GM08714 (cell line): Measurements from ENCODE around the gene CASP10.

Source experiments
- H3K4me3 ChIP-seq: fragments of 200-500 bp; sonication (Bioruptor generic); 2 replicates; pipeline ENCODE4 v1.5.1; 2014; ENCODE audit warnings: mild to moderate bottlenecking, low read length, inconsistent platforms
- ZNF274 ChIP-seq: IDR thresholded peaks from 2 replicates; pipeline ENCODE4 v1.6.1; 2012; ENCODE audit warnings: mild to moderate bottlenecking, low read depth, low read length

Gene CASP10

DNA sequence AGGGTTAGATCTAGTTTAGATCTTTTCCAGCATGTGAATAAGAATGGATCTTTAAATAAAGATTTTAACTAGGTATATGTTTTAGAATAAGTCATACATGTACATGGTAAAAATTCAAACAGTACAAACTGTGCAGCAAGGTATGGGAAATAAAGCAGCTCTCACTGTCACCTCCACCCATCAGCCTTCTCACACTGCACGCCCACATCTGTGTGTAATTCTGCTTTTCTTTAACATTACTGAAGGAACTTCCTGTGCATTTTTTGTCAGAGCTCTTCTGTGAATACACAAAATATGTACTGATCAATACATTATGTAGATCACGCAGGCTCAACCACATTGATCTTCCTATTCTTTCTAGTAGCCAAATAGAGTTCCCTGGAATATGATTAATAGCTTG lies 80.8 kb downstream of the CASP10 start:
- no peak overlapping the region for H3K4me3 ChIP-seq

DNA sequence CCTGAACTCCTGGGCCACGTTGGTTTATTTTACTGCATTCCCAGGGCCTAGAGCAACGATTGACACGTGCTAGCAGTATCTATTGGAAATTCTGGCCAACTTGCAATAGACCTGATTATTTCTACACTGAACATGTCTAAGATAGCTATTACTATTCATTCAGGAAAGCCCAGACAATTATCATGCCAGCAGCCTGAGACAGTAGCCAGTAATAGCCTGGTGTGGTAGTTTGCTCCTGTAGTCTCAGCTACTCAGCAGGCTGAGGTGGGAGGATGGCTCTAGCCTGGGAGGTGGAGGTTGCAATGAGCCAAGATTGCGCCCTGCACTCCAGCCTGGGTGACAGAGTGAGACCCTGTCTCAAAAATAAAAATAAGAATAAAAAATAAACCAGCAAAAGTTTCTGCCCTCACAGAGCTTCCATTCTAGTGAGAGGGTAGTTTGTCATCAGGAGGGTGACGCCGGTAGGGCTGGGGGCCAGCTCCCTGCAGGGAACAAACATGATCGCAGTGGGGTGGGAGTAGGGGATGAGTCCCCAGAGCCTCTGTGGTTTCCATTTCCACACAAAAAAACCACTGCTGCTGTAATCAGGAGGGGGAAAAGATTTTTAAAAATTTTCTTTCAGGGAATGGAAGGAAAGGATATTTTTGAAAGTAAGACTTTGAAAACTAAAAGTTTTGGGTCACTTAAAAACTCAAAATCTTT lies 81.7 kb downstream of the CASP10 start:
- no peak for TF ChIP-seq ZNF274
- H3K4me3 ChIP-seq = no peak overlapping the region

More for the DNA sequence above, 80.8 kb downstream of the CASP10 start:
- no peak for TF ChIP-seq ZNF274

DNA sequence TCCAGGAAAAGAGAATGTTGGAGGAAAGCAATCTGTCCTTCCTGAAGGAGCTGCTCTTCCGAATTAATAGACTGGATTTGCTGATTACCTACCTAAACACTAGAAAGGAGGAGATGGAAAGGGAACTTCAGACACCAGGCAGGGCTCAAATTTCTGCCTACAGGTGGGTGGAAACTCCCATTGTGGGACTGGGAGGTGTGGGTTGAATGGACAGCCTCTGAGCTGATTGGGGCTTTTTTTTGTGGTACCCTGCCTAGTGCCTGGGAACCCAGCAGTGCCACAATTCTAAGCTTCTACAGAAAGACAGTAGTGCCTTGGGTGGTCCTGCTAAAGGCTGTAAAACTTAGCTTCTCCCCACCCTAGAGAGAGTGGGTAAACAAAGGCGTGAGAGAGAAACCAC lies 83.7 kb downstream of the CASP10 start:
- no peak for TF ChIP-seq ZNF274

DNA sequence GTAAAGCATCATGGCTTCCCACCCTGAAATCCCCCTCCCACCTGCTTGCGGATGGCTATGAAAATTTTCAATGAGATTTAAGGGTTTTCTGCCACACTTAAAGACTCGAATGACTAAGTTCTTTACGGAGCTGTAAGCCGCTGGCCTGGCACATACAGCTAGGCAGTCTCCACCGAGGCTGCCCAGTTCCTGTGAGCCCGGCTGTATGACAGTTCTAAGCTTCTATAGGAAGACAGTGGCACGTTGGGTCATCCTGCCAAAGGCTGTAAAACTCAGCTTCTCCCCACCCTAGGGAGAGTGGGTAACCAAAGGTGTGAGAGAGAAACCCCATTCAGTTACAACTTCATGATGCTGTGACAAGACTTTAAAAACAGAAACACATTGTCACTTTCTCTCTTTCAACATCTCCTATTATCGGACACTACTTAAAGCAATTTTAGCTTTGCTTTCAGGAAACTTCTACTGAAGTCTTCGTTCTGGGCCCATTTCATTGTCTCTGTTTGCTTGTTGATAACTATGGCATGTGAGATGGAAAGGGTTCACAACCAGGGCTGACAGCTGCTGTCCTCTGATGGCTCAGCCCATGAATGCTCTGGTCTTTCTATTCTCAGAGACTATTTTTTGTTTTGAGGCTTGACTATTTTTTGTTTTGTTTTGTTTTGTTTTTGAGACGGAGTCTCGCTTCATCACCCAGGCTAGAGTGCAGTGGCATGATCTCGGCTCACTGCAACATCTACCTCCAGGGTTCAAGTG lies 84.5 kb downstream of the CASP10 start:
- no peak for TF ChIP-seq ZNF274
- H3K4me3 ChIP-seq = no peak overlapping the region

More for the DNA sequence above, 83.7 kb downstream of the CASP10 start:
- no peak overlapping the region for H3K4me3 ChIP-seq

DNA sequence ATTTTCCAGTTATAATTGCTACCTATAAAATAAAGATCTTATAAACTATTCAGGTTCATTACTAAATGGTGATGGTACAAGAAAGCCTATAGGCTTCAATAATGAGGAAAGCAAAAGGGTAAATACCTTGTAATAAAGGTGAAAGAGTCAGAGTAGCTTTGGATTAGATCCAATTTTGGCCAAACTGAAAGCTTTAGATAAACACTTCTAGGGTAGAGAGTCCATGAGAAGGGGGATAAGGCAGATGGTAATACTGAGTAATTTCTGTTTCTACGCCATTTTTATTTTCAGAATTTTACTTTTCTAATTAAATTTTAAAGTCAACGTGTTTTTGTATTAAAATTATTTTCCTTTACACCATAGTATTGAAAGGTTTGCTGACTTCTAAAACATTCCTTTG lies 86.8 kb downstream of the CASP10 start:
- no peak overlapping the region for H3K4me3 ChIP-seq
- no peak for TF ChIP-seq ZNF274

DNA sequence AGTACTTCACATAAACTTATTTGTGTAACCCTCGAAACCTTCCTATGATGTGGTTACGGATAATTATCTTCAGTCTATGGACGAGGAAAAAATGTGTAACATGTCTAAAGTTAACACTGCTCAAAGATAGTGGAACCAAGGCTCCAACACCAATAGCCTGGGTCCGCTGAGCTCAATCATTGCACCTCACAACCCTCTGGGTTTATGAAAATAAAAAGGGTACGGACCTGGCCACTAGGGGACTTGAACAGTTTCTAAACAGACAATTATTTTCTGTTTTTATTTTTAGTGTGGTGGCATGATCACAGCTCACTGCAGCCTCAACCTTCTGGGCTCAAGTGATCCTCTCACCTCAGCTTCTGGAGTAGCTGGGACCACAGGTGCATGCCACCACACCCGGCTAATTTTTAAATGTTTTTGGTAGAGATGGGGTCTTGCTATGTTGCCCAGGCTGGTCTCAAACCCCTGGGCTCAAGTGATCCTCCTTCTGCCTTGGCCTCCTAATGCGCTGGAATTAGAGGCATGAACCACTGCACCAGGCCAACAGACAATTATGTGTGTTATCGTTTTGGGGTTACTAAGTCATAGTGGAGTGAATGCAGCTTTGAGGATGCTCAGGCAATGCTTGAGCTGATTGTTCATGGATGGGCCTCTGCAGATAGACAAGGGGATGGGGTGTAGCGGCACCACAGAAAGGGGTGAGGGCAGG lies 87.5 kb downstream of the CASP10 start:
- H3K4me3 ChIP-seq = no peak overlapping the region
- no peak for TF ChIP-seq ZNF274

DNA sequence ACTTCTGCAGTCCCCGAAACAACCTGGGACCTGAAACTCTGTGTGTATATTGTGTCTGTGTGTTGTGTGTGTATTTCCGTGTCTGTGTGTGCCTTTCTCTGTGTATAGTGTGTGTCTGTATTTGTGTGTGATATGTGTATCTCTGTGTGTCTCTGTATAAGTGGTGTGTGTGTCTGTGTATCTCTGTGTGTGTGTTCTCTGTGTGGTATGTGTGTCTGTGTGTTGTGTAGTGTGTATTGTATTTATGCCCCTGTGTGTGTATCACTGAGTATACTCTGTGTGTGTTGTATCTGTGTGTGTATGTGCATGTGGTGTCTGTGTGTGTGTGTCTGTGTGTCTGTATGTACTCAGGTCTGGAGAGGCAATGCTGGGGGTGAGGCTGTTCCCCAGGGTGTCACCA lies 89.0 kb downstream of the CASP10 start:
- TF ChIP-seq ZNF274 = no peak
- no peak overlapping the region for H3K4me3 ChIP-seq

DNA sequence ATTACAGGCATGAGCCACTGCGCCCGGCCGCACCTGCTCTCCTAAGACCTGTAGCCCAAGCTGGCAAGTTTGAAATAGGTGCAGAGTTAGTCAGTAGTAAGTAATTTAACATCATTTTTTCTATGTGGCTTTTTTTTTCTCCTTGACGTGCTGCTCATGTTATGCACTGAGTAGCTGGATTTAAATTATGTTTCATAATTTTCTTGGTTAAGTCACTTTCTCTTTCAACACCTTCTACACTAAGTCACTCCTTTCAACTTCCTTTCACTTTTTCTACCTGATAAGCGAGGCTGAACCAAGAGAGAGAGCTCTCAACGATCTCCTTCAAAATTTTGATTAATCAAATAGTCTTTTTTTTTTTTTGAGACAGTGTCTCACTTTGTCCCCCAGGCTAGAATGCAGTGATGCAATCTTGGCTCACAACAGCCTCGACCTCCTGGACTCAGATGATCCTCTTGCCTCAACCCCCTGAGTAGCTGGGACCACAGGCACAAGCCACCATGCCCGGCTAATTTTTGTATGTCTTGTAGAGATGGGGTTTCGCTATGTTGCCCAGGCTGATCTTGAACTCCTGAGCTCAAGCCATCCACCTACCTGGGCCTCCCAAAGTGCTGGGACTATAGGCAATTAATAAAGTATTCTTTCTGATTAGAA lies 90.5 kb downstream of the CASP10 start:
- no peak for TF ChIP-seq ZNF274
- H3K4me3 ChIP-seq = no peak overlapping the region

DNA sequence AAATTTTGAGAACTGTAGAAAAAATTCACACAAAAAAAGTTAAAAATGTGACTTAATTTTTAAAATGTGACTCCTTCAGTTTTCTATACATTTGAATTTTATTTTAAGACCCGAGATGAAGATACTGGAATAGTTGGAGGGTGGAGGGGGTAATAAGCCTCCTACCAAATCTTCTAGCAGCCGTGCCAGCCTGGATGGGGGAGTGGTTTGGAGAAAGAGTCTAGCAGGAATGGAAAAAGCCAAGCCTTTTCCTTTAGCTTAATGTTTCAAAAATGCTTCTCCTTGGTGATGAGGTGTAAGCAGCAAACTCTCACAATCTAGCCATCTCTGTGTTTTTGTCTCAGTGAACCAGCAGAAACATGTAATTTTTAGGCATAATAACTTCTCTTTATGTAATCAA lies 92.1 kb downstream of the CASP10 start:
- no peak for TF ChIP-seq ZNF274

DNA sequence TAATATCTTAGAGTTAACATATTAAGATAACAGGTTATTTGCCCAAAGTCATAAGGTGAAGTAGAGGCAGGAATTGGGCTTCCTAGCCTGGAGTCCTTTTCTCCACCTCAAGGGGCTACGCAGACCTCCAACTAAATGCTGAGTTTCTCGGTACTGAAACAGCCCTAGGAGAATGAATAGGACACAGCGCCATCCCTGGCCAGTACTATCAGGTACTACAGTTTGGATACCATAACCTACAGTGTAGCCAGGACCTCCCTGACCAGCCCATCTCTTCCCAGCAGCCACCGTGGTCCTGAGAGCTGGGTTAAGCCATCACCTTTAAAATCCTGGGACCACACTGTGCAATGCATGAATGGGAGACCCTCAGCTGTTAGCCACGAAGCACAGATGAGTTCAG lies 93.0 kb downstream of the CASP10 start:
- TF ChIP-seq ZNF274 = no peak
- H3K4me3 ChIP-seq = no peak overlapping the region

More for the DNA sequence above, 92.1 kb downstream of the CASP10 start:
- no peak overlapping the region for H3K4me3 ChIP-seq

DNA sequence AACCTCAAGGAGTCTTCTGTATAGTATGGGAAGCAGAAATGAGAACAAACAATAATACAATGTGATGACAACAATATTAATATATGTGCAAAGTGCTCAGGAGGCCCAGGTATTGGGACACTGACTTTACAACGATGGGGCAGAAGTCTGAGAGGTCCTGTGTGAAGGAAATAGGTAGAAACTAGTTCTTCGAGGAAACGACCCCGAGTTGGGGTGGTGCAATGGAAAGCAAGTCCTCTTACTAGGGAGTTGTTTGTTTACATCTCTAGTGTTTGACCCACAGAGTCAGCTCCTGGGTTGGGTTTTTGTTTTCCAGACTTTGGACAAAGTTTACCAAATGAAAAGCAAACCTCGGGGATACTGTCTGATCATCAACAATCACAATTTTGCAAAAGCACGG lies 93.6 kb downstream of the CASP10 start:
- no peak for TF ChIP-seq ZNF274
- H3K4me3 ChIP-seq = no peak overlapping the region
